H9 (cell line): ENCODE data around the gene C1orf94. TPM values are rescaled to one million over a fixed set of nuclear protein-coding genes. Genes with fewer than 3 reads are reported as not detected.

Experiments used
- DNase-seq: peaks from one replicate; pipeline ENCODE4 v3.0.0-alpha.2; 2017
- H2AFZ ChIP-seq: one replicate; pipeline ENCODE4 v1.6.1; 2013; ENCODE audit warnings: mild to moderate bottlenecking, low read length, control low read depth, moderate library complexity
- H2AK5ac ChIP-seq: 2 replicates; pipeline ENCODE4 v1.6.1; 2013; ENCODE audit warnings: low read length, control low read depth, mixed read lengths; ENCODE audit not compliant: insufficient read length
- H2BK120ac ChIP-seq: one replicate; pipeline ENCODE4 v1.6.1; 2013; ENCODE audit warnings: low read depth, mild to moderate bottlenecking, low read length, control low read depth, inconsistent platforms; ENCODE audit not compliant: poor library complexity, severe bottlenecking
- H2BK12ac ChIP-seq: 2 replicates; pipeline ENCODE4 v1.6.1; 2013; ENCODE audit warnings: low read length, control low read depth, mixed read lengths, low read depth; ENCODE audit not compliant: insufficient read length
- H2BK15ac ChIP-seq: 2 replicates; pipeline ENCODE4 v1.6.1; 2013; ENCODE audit warnings: low read depth, low read length, control low read depth
- H2BK20ac ChIP-seq: one replicate; pipeline ENCODE4 v1.6.1; 2013; ENCODE audit warnings: low read depth, mild to moderate bottlenecking, low read length, control low read depth, inconsistent platforms; ENCODE audit not compliant: poor library complexity, severe bottlenecking
- H2BK5ac ChIP-seq: 2 replicates; pipeline ENCODE4 v1.6.1; 2013; ENCODE audit warnings: low read length, control low read depth, mixed read lengths; ENCODE audit not compliant: insufficient read length
- H3K14ac ChIP-seq: 2 replicates; pipeline ENCODE4 v1.6.1; 2013; ENCODE audit warnings: low read length, control low read depth; ENCODE audit not compliant: insufficient read depth
- H3K18ac ChIP-seq: 2 replicates; pipeline ENCODE4 v1.6.1; 2013; ENCODE audit warnings: low read depth, mild to moderate bottlenecking, mixed read lengths, low read length, control low read depth; ENCODE audit not compliant: insufficient read length
- H3K23ac ChIP-seq: 2 replicates; pipeline ENCODE4 v1.6.1; 2013; ENCODE audit warnings: low read length, control low read depth, mixed read lengths, low read depth; ENCODE audit not compliant: insufficient read length
- H3K23me2 ChIP-seq: 2 replicates; pipeline ENCODE4 v1.6.1; 2013; ENCODE audit warnings: low read depth, mild to moderate bottlenecking, mixed read lengths, low read length, control low read depth; ENCODE audit not compliant: insufficient read length, poor library complexity, severe bottlenecking
- H3K27ac ChIP-seq: 2 replicates; pipeline ENCODE4 v1.5.1; 2013; ENCODE audit warnings: low read length, control low read depth, mixed read lengths, low read depth; ENCODE audit not compliant: insufficient read length
- H3K27me3 ChIP-seq: 2 replicates; pipeline ENCODE4 v1.6.1; 2013; ENCODE audit warnings: low read length, control low read depth, inconsistent platforms; ENCODE audit not compliant: insufficient read depth
- H3K4ac ChIP-seq: 2 replicates; pipeline ENCODE4 v1.6.1; 2013; ENCODE audit warnings: low read depth, mild to moderate bottlenecking, control low read depth, inconsistent platforms, low read length, moderate library complexity
- H3K4me1 ChIP-seq: 2 replicates; pipeline ENCODE4 v1.6.1; 2013; ENCODE audit warnings: low read length, control low read depth, inconsistent platforms; ENCODE audit not compliant: insufficient read depth
- H3K4me2 ChIP-seq: 2 replicates; pipeline ENCODE4 v1.6.1; 2013; ENCODE audit warnings: low read length, control low read depth, mixed read lengths; ENCODE audit not compliant: insufficient read length, insufficient read depth
- H3K56ac ChIP-seq: 2 replicates; pipeline ENCODE4 v1.6.1; 2013; ENCODE audit warnings: low read depth, mild to moderate bottlenecking, mixed read lengths, low read length, control low read depth; ENCODE audit not compliant: insufficient read length
- H3K79me1 ChIP-seq: 2 replicates; pipeline ENCODE4 v1.6.1; 2013; ENCODE audit warnings: low read depth, mild to moderate bottlenecking, moderate library complexity, low read length, control low read depth, inconsistent platforms; ENCODE audit not compliant: insufficient read depth, poor library complexity, severe bottlenecking
- H3K79me2 ChIP-seq: 2 replicates; pipeline ENCODE4 v1.6.1; 2013; ENCODE audit warnings: low read length, control low read depth, inconsistent platforms; ENCODE audit not compliant: insufficient read depth
- H3K9ac ChIP-seq: 2 replicates; pipeline ENCODE4 v1.6.1; 2013; ENCODE audit warnings: low read length, control low read depth, mixed read lengths; ENCODE audit not compliant: insufficient read length; ENCODE audit errors: extremely low read depth
- H3K9me3 ChIP-seq: one replicate; pipeline ENCODE4 v1.6.1; 2013; ENCODE audit warnings: low read depth, low read length, inconsistent platforms; ENCODE audit not compliant: control insufficient read depth
- H3T11ph ChIP-seq: one replicate; pipeline ENCODE4 v1.6.1; 2013; ENCODE audit warnings: mild to moderate bottlenecking, low read length, control low read depth, inconsistent platforms
- H4K20me1 ChIP-seq: one replicate; pipeline ENCODE4 v1.6.1; 2013; ENCODE audit not compliant: control insufficient read depth, insufficient read length, insufficient read depth
- H4K5ac ChIP-seq: 2 replicates; pipeline ENCODE4 v1.6.1; 2013; ENCODE audit warnings: low read depth, mild to moderate bottlenecking, mixed read lengths, low read length, control low read depth; ENCODE audit not compliant: insufficient read length
- H4K8ac ChIP-seq: replicated peaks from 2 replicates; pipeline ENCODE4 v1.6.1; 2013; ENCODE audit warnings: low read length, control low read depth, mixed read lengths, low read depth; ENCODE audit not compliant: insufficient read length
- H4K91ac ChIP-seq: 2 replicates; pipeline ENCODE4 v1.6.1; 2013; ENCODE audit warnings: low read depth, mild to moderate bottlenecking, moderate library complexity, mixed read lengths, low read length, control low read depth; ENCODE audit not compliant: insufficient read length
- H3K27ac Mint-ChIP-seq, 3 experiments: 2 replicates in 2 of 3; 3 replicates in 1 of 3; pipeline ENCODE4 v1.8.0; 2020 to 2021; ENCODE audit warnings: mixed read lengths in 3 of 3, mild to moderate bottlenecking in 1 of 3, moderate library complexity in 1 of 3
- H3K27me3 Mint-ChIP-seq: 2 replicates; pipeline ENCODE4 v1.8.0; 2021; ENCODE audit warnings: low read depth, mild to moderate bottlenecking, moderate library complexity, mixed read lengths
- H3K36me3 Mint-ChIP-seq, 3 experiments: 2 replicates in 2 of 3; 3 replicates in 1 of 3; pipeline ENCODE4 v1.8.0; 2020 to 2021; ENCODE audit warnings: low read depth in 3 of 3, mixed read lengths in 3 of 3; ENCODE audit not compliant: insufficient read depth in 1 of 3
- H3K4me1 Mint-ChIP-seq, 2 experiments: 2 replicates each; pipeline ENCODE4 v1.8.0; 2020; ENCODE audit warnings: mixed read lengths in 2 of 2
- H3K4me3 Mint-ChIP-seq, 2 experiments: 2 replicates in 1 of 2; 3 replicates in 1 of 2; pipeline ENCODE4 v1.8.0; 2020 to 2021; ENCODE audit warnings: mild to moderate bottlenecking in 2 of 2, mixed read lengths in 2 of 2, moderate library complexity in 1 of 2
- H3K9me3 Mint-ChIP-seq, 2 experiments: 2 replicates in 1 of 2; 3 replicates in 1 of 2; pipeline ENCODE4 v1.8.0; 2020; ENCODE audit warnings: mild to moderate bottlenecking in 2 of 2, mixed read lengths in 2 of 2, moderate library complexity in 1 of 2
- CTCF ChIP-seq: fragments of 200-600 bp; sonication (generic); conservative IDR thresholded peaks from 3 replicates; pipeline ENCODE4 v1.8.0; 2021; ENCODE audit warnings: antibody characterized with exemption, mild to moderate bottlenecking
- WGBS: extraction: QIAGEN DNeasy Blood & Tissue Kit; methylation state at CpG from one replicate; pipeline ENCODE4 v1.1.7; 2013; ENCODE audit warnings: missing lambda C conversion rate, low lambda C conversion rate, mixed read lengths; ENCODE audit not compliant: insufficient read length; ENCODE audit errors: extremely low coverage; 5-methylcytosine and 5-hydroxymethylcytosine counted together
- total RNA-seq: library from RNA; stranded (reverse); gene quantifications from 2 replicates; pipeline ENCODE4 v1.2.1, GENCODE V29; 2021

The C1orf94 gene
- total RNA-seq, 1 experiment from 2014 or later, result 0.98 TPM

GRCh38 chr1:34166191-34166624, 10.5 kb upstream of the C1orf94 start:
- Histone ChIP-seq H3K23me2 (peaks cover 43% of the 10 kb centered on the region), H4K91ac (no peak overlapping the region), H3K56ac (no peak overlapping the region), H3K14ac (peak overlapping the region; percentile 14; the same call in 1 of the 2 replicates), H3K79me2 (peaks cover 2% of the 10 kb centered on the region; the same call in 1 of the 2 replicates), H4K5ac (no peak overlapping the region), H3K27ac (no peak overlapping the region), H3K4me1 (peaks cover 8% of the 10 kb centered on the region; the same call in 1 of the 2 replicates), H2BK12ac (no peak overlapping the region), H2AFZ (no peak overlapping the region), H2BK5ac (no peak overlapping the region), H4K20me1 (no peaks in the 10 kb centered on the region), H3K9me3 (no peaks in the 10 kb centered on the region), H2BK20ac (no peak overlapping the region), H2BK15ac (no peak overlapping the region), H4K8ac (no peak overlapping the region), H3K23ac (no peak overlapping the region), H3K79me1 (no peaks in the 10 kb centered on the region), H3K18ac (peak overlapping the region; percentile 33), H3T11ph (no peak overlapping the region), H3K4ac (no peak overlapping the region), H3K9ac (no peak overlapping the region), H3K27me3 (no peaks in the 10 kb centered on the region), H2AK5ac (no peak overlapping the region), H2BK120ac (no peak overlapping the region), H3K4me2 (peak overlapping the region; percentile 99)
- Mint-ChIP-seq H3K9me3 (peaks cover 0 to 2% of the 10 kb centered on the region in 2 experiments; a peak in 1 of 5 replicates), H3K27ac (peak overlapping the region; percentile 73 to 90 (median 75); a peak in 5 of 7 replicates), H3K4me1 (peaks cover 34 to 45% of the 10 kb centered on the region in 2 experiments), H3K4me3 (peak overlapping the region; percentile 63 to 92), H3K36me3 (peaks cover 5% of the 10 kb centered on the region in 3 experiments; a peak in 5 of 7 replicates), H3K27me3 (peaks cover 48% of the 10 kb centered on the region)
- WGBS, result no CpG with 5 or more reads among the region's 27 CpGs
- DNase-seq, result peak; percentile 76
- TF ChIP-seq CTCF, result no peak
